A673 (cell line): ENCODE results near the gene GPS1.

Source experiments
- EZH2 ChIP-seq: fragments of 200-600 bp; sonication (generic); IDR thresholded peaks from 2 replicates; pipeline ENCODE4 v1.6.1; 2017; ENCODE audit warnings: borderline replicate concordance, low read depth, mild to moderate bottlenecking, mixed read lengths, antibody characterized with exemption, low read length; ENCODE audit not compliant: poor library complexity, severe bottlenecking
- TF ChIP-seq, protein P1 (sequence below): fragments of 300-800, 200-600 bp; sonication (generic); conservative IDR thresholded peaks from 2 replicates; pipeline ENCODE4 v1.5.1; 2017; ENCODE audit warnings: low read depth, mild to moderate bottlenecking, antibody characterized with exemption, low read length, moderate library complexity, mixed read lengths

DNA sequence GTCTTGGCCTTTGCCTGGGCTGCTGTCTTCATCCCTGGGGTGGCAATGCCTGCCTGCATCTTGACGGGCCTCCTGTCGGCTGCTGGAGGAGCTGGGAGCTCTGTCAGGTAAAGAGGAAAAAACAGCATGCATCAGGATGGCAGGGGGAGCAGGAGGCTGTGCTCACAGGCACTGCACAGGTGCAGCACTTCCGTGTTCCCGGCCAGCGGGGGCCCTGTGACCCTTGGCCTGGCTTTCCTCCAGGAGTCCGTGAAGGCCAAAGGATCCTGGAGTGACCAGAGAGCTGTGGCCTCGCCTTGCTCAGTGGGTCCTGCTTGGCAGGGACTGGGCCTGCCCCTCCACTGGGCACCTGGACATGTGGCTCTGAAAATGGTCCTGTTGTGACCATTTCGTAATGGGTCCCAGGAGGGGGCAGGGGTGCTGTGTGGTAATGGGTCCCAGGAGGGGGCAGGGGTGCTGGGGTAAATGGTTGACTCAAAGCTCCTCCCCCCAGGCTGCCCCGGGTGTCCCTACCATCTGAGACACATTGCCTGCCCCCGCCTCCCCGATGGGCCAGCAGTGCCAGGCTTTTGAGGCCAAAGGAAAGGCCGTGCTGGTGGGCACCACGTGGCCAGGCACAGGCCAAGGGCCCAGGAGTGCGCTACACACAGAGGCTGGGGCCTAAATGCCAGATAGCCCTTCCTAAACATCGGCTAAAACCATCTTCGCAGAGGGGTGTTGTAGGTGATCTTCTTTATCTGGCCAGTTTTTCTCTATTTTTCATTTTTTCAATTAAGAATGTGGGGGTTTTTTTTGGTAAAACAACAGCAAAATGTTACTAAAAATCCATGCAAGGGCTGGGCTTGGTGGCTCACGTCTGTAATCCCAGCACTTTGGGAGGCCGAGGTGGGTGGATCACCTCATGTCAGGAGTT, 50.3 kb downstream of the GPS1 start:
- TF ChIP-seq EZH2: no peak
- TF ChIP-seq, protein P1, sequence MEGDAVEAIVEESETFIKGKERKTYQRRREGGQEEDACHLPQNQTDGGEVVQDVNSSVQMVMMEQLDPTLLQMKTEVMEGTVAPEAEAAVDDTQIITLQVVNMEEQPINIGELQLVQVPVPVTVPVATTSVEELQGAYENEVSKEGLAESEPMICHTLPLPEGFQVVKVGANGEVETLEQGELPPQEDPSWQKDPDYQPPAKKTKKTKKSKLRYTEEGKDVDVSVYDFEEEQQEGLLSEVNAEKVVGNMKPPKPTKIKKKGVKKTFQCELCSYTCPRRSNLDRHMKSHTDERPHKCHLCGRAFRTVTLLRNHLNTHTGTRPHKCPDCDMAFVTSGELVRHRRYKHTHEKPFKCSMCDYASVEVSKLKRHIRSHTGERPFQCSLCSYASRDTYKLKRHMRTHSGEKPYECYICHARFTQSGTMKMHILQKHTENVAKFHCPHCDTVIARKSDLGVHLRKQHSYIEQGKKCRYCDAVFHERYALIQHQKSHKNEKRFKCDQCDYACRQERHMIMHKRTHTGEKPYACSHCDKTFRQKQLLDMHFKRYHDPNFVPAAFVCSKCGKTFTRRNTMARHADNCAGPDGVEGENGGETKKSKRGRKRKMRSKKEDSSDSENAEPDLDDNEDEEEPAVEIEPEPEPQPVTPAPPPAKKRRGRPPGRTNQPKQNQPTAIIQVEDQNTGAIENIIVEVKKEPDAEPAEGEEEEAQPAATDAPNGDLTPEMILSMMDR: no peak
